Inflammatory macrophage treated with lipopolysaccharide for 1 hour (primary cell): ENCODE results near the gene PRPF40A.

Source experiments
- DNase-seq, 2 donors: peaks; one replicate each; pipeline ENCODE4 v3.0.0-alpha.2; 2020 to 2022

Gene PRPF40A

DNA sequence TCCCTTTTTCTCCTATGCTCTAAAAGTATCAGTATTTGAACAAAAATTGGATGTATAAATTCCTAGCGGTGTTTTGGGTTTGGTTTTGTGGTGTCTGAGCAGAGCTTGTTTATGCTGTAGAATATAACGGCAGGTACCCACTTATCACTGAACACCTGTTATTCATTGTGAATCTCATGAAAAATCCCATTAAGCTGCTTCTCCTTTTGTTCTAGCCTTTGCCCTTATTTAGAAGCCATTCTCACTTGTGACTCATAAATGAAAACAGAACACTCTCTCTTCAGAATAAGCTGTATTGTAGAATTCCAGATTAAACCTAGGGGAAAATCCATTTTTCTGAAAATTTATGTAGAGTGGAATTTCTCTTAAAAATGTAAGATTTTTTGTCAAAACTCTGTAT is 104.0 kb downstream of the PRPF40A start:
- peak; percentile 65 for DNase-seq

DNA sequence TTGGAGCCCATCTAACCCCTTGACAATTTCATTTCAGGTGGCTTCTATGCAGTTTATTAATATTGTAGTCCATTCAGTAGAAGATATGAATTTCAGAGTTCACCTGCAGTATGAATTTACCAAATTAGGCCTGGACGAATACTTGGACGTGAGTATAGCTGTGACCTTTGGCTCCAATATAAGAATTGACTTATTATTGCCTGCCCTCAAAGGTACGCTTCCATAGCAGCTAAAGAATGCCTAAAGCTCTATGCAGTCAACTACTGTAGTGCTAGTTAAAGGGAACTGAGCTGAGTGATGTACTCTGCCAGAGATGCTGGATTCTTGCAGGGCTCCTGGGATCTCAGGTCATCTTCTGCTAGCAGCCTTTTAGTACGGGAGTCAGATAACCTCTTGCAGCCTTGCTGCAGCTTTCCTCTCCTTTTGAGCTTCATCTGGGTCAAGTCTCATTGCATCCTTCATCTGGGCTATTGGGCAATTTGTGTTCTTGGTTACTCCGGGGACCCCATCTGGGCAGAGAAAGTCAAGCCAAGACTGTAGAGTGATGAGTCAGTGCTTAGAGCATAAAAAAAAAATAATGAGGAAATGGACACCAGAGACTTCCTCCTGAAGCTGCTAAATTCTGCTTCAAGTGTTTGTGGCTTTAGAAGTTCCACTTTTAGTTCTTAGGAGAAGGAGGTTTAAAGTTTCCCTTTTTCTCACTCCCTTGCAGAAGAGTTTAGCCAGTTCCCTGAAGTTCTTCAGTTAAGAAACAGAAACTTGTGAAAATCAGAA is 105.6 kb downstream of the PRPF40A start:
- DNase-seq: peak; percentile 88 to 95

DNA sequence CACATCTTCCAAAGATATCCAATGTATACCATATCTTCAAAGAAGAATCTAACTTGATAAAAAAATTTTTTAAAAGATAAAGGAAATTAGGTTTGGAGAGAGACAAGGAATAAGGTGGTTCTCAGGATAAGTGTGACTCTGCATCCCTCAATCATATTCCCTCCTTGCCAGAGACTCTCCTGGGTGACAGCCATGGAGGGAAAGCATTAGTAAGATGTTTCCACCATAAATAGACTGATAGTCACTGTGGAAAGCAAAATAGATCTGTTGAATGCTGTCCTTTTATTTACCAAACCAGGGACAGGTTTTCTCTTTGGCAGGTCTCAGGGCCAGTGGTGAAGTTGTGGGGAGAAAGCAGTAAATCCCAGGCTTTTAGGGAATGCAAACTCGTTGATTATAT is 107.6 kb downstream of the PRPF40A start:
- no peak for DNase-seq

DNA sequence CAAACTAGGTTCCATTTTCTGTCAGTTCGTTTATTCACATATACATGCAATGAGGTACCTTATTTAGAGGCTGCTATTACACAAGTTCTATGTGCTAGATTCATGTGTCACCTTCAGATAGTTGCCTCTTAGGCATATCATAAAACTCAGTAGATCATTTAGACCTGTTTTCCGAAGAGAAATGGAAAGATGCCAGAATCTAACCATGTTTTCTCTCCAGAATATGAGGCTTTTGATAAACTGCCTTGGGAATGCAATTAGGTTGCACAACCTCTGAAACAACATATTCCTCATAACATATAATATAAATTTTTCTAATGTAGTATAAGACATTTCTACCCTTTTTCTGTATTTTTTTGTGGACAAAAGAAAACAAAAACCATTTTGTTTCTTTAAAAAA is 108.1 kb downstream of the PRPF40A start:
- DNase-seq: no peak

GRCh38 chr2:152607793-152608300 is 109.4 kb downstream of the PRPF40A start:
- no peak for DNase-seq

DNA sequence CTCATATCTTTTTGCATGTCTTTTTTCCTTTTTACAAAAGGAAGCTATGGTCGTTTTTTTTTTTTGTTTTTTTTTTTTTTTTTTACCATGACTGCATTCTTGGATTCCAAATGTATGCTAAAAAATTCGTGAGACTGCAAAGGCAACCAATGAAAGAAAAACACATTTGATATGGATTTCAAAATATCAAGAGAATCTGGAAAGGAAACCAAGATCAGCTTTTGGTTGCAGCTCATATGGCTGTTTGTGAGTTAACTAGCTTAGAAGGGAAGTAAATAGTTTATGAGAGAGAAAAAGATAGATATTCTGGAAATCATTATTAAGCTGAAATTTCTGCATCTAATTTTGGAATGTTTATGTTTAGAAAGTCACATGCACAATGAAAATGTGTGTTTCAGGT is 110.3 kb downstream of the PRPF40A start:
- no peak for DNase-seq

- no peak for DNase-seq
Measured at GRCh38 chr2:152606081-152606480, 111.2 kb downstream of the PRPF40A start.

GRCh38 chr2:152603166-152603565 is 114.1 kb downstream of the PRPF40A start:
- no peak for DNase-seq

GRCh38 chr2:152602750-152603149 is 114.5 kb downstream of the PRPF40A start:
- no peak for DNase-seq
